AG10803 (cell line): ENCODE results near the gene GSTO2.

Experiments used
- DNase-seq: peaks from one replicate; pipeline ENCODE4 v3.0.0; 2010; ENCODE audit warnings: low read depth
- H3K4me3 ChIP-seq: 2 replicates; pipeline ENCODE4 v1.5.1; 2011; ENCODE audit warnings: mild to moderate bottlenecking, low read length, control low read depth
- CTCF ChIP-seq: conservative IDR thresholded peaks from 2 replicates; pipeline ENCODE4 v1.5.1; 2011; ENCODE audit warnings: mild to moderate bottlenecking, low read length, control low read depth, inconsistent platforms

GSTO2 gene

GRCh38 chr10:104301907-104302690 is 33.1 kb downstream of the GSTO2 start:
- peak; percentile 19; the same call in 1 of the 2 replicates for TF ChIP-seq CTCF
- DNase-seq = no peak
- H3K4me3 ChIP-seq = no peak overlapping the region

- no peak for TF ChIP-seq CTCF
- DNase-seq = no peak
- H3K4me3 ChIP-seq = no peak overlapping the region
These were observed 34.8 kb downstream of the GSTO2 start for GRCh38 chr10:104303594-104304355.

GRCh38 chr10:104304356-104304745 is 35.4 kb downstream of the GSTO2 start:
- no peak for DNase-seq
- no peak for TF ChIP-seq CTCF
- H3K4me3 ChIP-seq = no peak overlapping the region

GRCh38 chr10:104304927-104305326 is 35.9 kb downstream of the GSTO2 start:
- TF ChIP-seq CTCF = no peak
- no peak for DNase-seq
- no peak overlapping the region for H3K4me3 ChIP-seq

- no peak overlapping the region for H3K4me3 ChIP-seq
- DNase-seq = no peak
- no peak for TF ChIP-seq CTCF
These were observed 37.9 kb downstream of the GSTO2 start for GRCh38 chr10:104306897-104307296.

GRCh38 chr10:104307576-104308438 is 38.8 kb downstream of the GSTO2 start:
- H3K4me3 ChIP-seq = no peak overlapping the region
- no peak for DNase-seq
- TF ChIP-seq CTCF = no peak
